ENCODE measurements around the gene OTOP3. TPM values are rescaled to one million over a fixed set of nuclear protein-coding genes. Genes with fewer than 3 reads are reported as not detected.

The OTOP3 gene
- total RNA-seq, 2 donors from 2014 or later, result 1.4 to 2.4 TPM

DNA sequence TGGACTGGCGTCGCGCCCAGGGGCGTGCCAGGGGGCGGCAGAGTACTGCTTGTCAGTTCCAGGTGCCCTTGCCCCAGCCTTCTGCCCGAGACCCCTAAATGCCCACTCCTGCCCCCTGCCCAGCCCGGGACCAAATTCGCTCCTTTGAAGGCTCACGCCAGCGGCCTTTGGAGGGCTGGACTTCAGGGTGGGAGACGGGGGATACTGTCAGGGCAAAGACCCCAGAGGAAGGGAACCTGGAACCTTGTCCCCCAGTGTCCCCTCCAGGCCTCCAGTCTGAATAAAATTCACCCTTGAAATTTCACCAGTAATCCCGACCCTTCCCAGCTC, 737 bp downstream of the OTOP3 start:
- DNase-seq (no peak), ATAC-seq (no peak)
- intact Hi-C loops (cut with DNase I, micrococcal nuclease), result no loop called here

DNA sequence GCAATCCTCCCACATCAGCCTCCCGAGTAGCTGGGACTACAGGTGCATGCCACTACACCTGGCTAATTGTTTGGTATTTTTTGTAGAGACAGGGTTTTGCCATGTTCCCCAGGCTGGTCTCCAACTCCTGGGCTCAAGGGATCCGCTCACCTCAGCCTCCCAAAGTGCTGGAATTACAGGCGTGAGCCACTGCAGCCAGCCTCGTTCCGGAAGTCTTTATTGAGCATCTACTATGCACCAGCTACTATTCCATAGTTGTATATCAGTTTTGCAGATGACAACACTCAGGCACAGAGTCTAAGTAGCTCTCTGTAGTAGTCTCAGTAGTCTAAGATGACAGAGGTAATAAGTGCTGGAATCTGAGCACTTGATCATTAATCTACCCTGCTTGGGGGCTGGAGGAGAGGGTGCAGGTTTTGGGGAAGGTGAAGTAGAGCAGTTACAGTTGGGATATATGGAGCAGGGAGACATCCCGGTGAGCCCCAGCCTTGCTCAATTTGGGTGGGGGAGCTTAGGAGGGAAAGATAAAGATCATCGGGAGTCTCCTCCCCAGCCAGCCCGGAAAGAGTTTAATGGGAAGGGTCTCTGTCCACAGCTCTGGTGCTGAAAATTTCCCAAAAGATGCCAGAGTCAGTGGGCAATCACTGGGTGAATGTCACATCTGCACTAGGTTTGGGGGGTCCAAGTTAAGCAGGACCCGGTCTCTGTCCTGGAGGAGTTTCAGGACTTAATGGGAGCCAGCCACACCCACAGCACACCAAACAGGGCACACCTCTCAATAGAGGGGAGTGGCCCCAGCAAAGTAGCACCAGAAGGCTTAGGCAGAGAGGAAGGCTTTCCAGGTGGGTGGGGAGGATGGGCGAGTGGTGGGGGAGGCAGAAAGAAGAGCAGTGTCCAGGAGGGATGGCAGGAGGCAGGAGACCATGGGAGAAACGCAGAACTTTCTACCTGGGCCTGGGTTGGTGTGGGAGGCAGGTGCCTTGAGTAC, 1.7 kb downstream of the OTOP3 start:
- peak; percentile 60 for ATAC-seq
- intact Hi-C loops (cut with DNase I, micrococcal nuclease), result no loop called here
- no peak for DNase-seq

DNA sequence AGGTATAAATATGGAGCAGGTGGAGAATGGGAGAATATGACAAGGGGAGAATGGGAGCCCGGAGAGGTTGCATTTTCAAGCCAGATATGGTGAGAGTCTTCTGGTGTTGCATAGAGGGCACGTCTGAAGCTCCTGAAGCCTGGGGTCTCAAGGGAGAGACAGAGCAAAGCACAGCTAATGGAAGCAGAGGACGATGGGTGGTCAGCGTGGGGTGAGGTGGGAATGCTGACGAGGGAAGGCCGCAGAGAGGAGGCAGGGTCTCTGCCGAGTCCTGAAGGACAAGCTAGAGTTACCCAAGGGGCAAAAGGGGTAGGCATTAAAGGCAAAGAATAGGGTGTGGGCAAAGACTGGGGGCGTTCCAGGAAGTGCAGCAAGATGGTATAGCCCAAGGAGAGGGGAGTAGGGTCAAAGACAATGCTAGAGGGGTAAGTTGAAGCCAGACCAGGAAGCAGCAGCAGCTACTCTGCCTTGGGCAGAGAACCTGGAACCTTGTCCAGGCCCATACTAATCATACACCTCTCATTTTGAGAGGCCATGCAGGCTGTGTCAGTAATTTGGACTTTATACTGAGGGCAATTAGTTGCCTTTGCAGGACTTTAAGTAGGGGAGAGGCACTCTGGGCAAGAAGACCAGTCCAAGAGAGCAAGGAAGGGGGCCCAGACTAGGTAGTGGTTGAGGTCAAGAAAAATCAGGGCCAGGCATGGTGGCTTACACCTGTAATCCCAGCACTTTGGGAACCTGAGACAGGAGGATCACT, 2.7 kb downstream of the OTOP3 start:
- peak; percentile 42 for ATAC-seq
- no peak for DNase-seq
- intact Hi-C loops (cut with DNase I, micrococcal nuclease), result no loop called here

DNA sequence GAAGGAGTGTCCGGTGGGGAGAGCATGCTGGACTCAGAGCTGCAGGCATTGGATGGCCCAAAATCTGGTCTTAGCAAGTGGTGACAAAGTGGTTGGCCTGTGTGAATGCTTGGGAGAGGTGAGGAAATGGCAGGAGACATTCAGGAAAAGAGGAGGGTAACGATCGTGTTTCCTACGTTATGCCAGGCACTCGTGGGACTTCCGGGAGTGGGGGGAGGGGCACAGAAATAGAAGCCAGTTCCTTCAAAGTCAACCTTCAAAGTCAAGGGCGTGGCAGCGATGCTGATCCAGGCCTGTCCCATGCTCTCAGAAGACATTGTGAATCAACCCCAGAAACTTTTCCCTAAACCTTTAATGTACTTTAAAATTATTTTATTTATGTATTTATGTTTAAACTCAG, 3.8 kb downstream of the OTOP3 start:
- intact Hi-C loops (cut with DNase I, micrococcal nuclease), result no loop called here
- DNase-seq (no peak), ATAC-seq (no peak)

DNA sequence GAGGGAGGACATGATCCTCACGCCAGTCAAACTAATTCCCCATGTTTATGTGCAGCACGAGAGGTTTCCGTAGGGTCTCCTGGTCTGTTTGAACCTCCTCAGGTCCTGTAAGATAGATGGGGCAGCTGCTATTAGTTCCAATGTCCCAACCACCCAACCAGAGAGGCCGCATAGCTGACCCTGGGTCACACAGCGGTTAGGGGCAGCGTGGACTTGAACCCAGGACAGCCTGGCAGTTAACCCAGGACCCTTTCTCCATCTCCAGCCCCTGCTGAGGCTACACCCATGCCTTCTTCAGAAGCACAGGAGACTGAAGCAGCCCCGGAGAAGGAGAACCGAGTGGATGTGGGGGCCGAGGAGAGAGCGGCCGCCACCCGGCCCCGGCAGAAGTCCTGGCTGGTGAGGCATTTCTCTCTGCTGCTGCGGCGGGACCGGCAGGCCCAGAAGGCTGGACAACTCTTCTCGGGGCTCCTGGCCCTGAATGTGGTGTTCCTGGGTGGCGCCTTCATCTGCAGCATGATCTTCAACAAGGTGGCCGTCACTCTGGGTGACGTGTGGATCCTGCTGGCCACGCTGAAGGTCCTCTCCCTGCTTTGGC, 5.5 kb downstream of the OTOP3 start:
- ATAC-seq, result no peak
- DNase-seq, result no peak
- intact Hi-C loops (cut with DNase I, micrococcal nuclease), result no loop called here

- DNase-seq (peak in 1 of 2 donors; percentile 57), ATAC-seq (peak; percentile 98)
- intact Hi-C loops (cut with DNase I, micrococcal nuclease), result no loop called here
These were observed 8.3 kb downstream of the OTOP3 start for GRCh38 chr17:74943808-74944522.

DNA sequence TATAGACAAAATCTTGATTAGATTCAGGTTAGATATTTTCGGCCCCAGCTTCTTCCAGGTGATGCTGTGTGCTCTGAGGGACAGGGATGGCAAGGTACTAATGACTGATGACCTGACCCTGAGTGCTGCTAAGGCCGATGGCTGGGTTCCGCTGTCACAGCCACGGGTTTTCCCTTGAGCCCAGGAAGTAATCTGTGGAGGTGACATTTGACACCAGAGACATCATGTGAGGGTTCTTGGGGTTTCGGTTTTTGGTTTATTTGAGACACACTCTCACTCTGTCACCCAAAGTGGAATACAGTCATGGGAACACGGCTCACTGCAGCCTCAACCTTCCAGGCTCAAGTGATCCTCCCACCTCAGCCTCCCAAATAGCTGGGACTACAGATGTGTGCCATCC, 9.8 kb downstream of the OTOP3 start:
- intact Hi-C loops (cut with DNase I, micrococcal nuclease), result no loop called here
- no peak for DNase-seq
- no peak for ATAC-seq

DNA sequence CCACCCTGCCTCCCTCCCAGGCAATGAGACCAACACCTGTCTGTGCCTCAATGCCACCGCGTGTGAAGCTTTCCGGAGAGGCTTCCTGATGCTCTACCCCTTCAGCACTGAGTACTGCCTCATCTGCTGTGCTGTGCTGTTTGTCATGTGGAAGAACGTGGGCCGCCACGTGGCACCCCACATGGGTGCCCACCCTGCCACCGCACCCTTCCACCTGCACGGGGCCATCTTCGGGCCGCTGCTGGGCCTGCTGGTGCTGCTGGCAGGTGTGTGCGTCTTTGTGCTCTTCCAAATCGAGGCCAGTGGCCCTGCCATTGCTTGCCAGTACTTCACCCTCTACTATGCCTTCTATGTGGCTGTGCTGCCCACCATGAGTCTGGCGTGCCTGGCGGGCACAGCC, 10.9 kb downstream of the OTOP3 start:
- intact Hi-C loops (cut with DNase I, micrococcal nuclease), result no loop called here
- ATAC-seq, result no peak
- no peak for DNase-seq

GRCh38 chr17:74947041-74947754, 11.5 kb downstream of the OTOP3 start:
- intact Hi-C loops (cut with DNase I, micrococcal nuclease), result no loop called here
- no peak for DNase-seq
- ATAC-seq, result no peak

DNA sequence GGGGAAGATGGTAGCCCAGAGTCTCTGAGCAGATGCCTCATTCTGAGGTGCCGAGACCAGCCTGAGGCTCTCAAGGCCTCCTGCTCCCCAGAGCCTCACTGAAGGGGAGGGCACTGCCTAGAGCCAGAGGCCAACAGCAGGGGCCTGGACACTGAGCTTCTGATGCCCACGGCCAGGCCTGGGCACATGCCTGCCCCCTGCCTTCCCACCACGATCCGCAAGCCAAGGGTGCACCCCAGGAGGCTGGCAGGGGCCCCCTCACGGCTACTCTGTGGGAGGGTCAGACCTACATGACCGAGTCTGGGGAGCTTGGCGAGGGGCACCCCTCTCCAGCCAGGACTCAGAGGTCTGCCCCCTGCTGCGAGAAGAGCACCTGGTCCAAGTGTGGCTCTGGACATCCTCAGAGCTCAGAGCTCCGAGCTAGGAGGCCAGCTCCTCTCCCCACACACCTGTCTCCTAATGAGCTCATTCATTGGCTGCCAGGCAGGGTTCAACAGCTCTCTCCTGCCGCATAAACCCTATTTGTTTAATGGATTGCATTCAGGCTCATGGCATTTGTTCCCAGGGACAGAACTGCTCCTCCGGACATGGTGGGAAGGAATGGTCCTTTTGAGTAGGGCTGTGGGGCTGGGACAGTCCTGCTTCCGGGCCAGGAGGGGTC, 13.9 kb downstream of the OTOP3 start:
- intact Hi-C loops (cut with DNase I, micrococcal nuclease), result no loop called here
- ATAC-seq (no peak), DNase-seq (no peak)

GRCh38 chr17:74950207-74950606, 14.5 kb downstream of the OTOP3 start:
- DNase-seq (no peak), ATAC-seq (peak; percentile 6)
- intact Hi-C loops (cut with DNase I, micrococcal nuclease), result no loop called here

DNA sequence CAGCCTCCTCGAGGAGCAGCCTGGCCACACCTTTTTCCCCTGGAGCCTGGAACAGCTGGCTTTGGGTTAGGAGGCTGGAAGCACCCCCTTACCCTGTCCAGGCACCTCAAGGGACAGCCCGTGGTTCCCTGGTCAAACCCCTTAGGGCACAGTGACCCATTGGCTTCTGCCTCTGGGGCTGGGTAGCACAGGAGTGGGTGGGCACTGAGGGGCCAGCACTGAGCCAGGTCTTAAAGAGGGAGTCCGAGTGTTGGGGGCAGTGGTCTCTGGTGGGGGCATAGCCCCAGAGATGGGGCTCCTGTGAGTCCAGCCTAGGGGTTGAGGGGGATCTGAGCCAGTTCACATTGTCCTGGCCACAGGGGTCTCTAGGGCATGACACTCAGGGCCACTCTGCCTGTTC, 15.4 kb downstream of the OTOP3 start:
- intact Hi-C loops (cut with DNase I, micrococcal nuclease), result no loop called here
- no peak for ATAC-seq
- no peak for DNase-seq

DNA sequence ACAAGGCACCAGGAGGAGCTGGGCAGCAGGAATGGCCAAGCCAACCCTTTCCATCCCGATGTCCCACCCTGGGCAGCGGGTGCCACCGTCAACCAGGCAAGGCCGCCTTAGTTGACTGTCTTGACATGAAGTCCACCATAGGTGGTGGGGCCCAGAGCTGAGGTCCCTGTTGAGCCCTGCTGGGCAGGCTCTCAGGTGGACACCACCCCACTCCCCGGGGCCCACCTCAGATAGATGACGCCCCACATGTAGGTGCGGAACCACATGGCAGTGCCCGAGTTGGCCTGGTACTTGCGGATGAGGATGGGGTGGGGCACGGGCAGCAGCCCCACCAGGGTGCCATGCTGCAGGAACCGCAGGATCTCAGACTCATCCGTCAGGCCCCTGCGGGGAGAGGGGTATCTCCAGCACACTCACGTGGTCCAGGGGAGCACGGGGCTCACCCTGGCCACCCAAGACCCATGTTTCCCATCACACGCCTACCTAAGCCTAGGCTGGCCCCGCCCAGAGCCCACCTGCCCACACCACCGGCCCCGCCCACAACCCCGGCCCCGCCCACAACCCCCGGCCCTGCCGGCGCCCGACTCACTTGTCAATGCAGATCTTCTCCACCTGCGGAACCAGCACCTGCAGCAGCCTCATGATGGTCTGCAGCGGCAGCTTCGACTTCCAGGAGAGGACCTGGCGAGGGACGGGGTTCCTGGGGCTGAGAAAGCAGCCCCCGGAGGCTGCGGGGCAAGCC, 16.2 kb downstream of the OTOP3 start:
- ATAC-seq, result no peak
- intact Hi-C loops (cut with DNase I, micrococcal nuclease), result no loop called here

GRCh38 chr17:74952431-74953133, 16.9 kb downstream of the OTOP3 start:
- intact Hi-C loops (cut with DNase I, micrococcal nuclease), result no loop called here
- peak; percentile 62 for ATAC-seq
- no peak for DNase-seq

More for the DNA sequence above, 16.2 kb downstream of the OTOP3 start:
- DNase-seq, result no peak

DNA sequence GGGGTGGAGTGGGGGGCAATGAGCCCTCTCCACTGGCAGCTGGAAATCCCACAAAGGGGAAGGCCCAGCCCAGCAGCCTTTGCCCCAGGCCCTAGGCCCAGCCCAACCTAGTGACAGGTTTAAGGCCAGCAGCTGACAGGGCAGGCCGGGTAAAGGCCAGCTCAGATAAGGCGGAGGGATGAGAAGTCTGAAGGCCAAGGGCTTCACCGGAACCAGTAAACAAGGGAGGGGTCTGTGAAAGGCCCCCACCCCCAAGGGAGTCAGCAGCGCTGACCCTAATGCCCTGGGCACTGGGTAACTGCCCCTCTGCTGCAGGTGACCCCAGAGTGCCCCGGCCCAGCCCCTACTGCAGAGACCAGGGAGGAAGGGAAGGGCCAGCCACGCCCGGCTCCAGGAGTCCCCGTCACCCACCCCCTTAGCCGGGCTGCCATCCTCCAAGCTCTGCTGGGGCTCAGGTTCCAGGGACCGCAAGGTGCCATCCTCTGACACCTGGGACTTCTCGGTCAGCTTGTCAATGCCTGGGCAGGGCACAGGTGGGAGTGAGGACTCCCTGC, 17.5 kb downstream of the OTOP3 start:
- intact Hi-C loops (cut with DNase I, micrococcal nuclease), result no loop called here
- DNase-seq (no peak), ATAC-seq (peak; percentile 80)

GRCh38 chr17:74954115-74954514, 18.4 kb downstream of the OTOP3 start:
- intact Hi-C loops (cut with DNase I, micrococcal nuclease), result no loop called here
- no peak for ATAC-seq
- no peak for DNase-seq

All from left colon (tissue), 2 donors.